GM19351 (cell line): Measurements from ENCODE around the gene MCL1.
"Not testable (repeated sequence)": the region's sequence is repeated elsewhere in the genome, so short reads cannot be mapped to it uniquely, and the experiment has no call there.

ENCODE experiments used
- ATAC-seq: cut with Tn5 transposase; IDR thresholded peaks from one replicate; pipeline ENCODE4 v1.9.1; 2021; ENCODE audit warnings: mild to moderate bottlenecking, moderate library complexity; ENCODE audit not compliant: unreplicated experiment

Gene MCL1

GRCh38 chr1:150572918-150573647 is 6.3 kb downstream of the MCL1 start:
- no peak for ATAC-seq

- ATAC-seq, result no peak
These were observed 10.8 kb downstream of the MCL1 start for GRCh38 chr1:150568594-150568966.

GRCh38 chr1:150567717-150568593 is 11.5 kb downstream of the MCL1 start:
- peak; percentile 19 for ATAC-seq

GRCh38 chr1:150567341-150567716 is 12.1 kb downstream of the MCL1 start:
- peak; percentile 38 for ATAC-seq

GRCh38 chr1:150566589-150567340 is 12.6 kb downstream of the MCL1 start:
- no peak for ATAC-seq

GRCh38 chr1:150565240-150565991 is 14.0 kb downstream of the MCL1 start:
- not testable (repeated sequence) for ATAC-seq

- no peak for ATAC-seq
These were observed 15.1 kb downstream of the MCL1 start for GRCh38 chr1:150564051-150564991.

GRCh38 chr1:150563340-150564038 is 15.9 kb downstream of the MCL1 start:
- no peak for ATAC-seq

GRCh38 chr1:150562446-150563339 is 16.7 kb downstream of the MCL1 start:
- ATAC-seq, result peak; percentile 34

GRCh38 chr1:150561974-150562445 is 17.4 kb downstream of the MCL1 start:
- peak; percentile 40 for ATAC-seq

GRCh38 chr1:150561254-150561973 is 18.0 kb downstream of the MCL1 start:
- ATAC-seq, result no peak

GRCh38 chr1:150560576-150561253 is 18.7 kb downstream of the MCL1 start:
- peak; percentile 29 for ATAC-seq

- no peak for ATAC-seq
These were observed 19.4 kb downstream of the MCL1 start for GRCh38 chr1:150560011-150560438.

GRCh38 chr1:150559656-150560010 is 19.8 kb downstream of the MCL1 start:
- ATAC-seq, result no peak

- no peak for ATAC-seq
These were observed 20.4 kb downstream of the MCL1 start for GRCh38 chr1:150558761-150559655.

- ATAC-seq, result no peak
These were observed 21.1 kb downstream of the MCL1 start for GRCh38 chr1:150558303-150558704.
